HepG2 (cell line): ENCODE results near the gene PACSIN1. TPM values are rescaled to one million over a fixed set of nuclear protein-coding genes. Genes with fewer than 3 reads are reported as not detected.

Source experiments
- BCL6 ChIP-seq: IDR thresholded peaks from 2 replicates; pipeline ENCODE4 v1.6.1; 2016; ENCODE audit warnings: missing genetic modification reagents, missing compliant biosample characterization
- CHD2 ChIP-seq: IDR thresholded peaks from 2 replicates; pipeline ENCODE4 v1.6.1; 2011; ENCODE audit warnings: low read depth, low read length, improper control_type of control experiment
- DR1 ChIP-seq: sonication (generic); formaldehyde crosslinking; IDR thresholded peaks from 2 replicates; pipeline ENCODE4 v1.8.0; 2021; ENCODE audit warnings: mild to moderate bottlenecking, missing genetic modification reagents, inconsistent platforms
- FOXC1 ChIP-seq: sonication (generic); formaldehyde crosslinking; IDR thresholded peaks from 2 replicates; pipeline ENCODE4 v1.8.0; 2022; ENCODE audit warnings: mild to moderate bottlenecking, missing genetic modification reagents, borderline replicate concordance
- HNRNPLL ChIP-seq: fragments of 200-400 bp; formaldehyde crosslinking; IDR thresholded peaks from 2 replicates; pipeline ENCODE4 v1.6.1; 2017; ENCODE audit warnings: mild to moderate bottlenecking, low read depth, low read length; ENCODE audit not compliant: poor library complexity, severe bottlenecking
- IRF2 ChIP-seq: IDR thresholded peaks from 2 replicates; pipeline ENCODE4 v1.6.1; 2018; ENCODE audit warnings: missing genetic modification reagents, missing compliant biosample characterization
- KMT2B ChIP-seq: IDR thresholded peaks from 2 replicates; pipeline ENCODE4 v1.6.1; 2016; ENCODE audit warnings: missing genetic modification reagents, missing compliant biosample characterization
- POLR2AphosphoS5 ChIP-seq: IDR thresholded peaks from 2 replicates; pipeline ENCODE4 v1.6.1; 2012; ENCODE audit warnings: low read depth, low read length
- RBM39 ChIP-seq: fragments of 200-400 bp; formaldehyde crosslinking; IDR thresholded peaks from one replicate; pipeline ENCODE4 v1.6.1; 2018; ENCODE audit warnings: antibody characterized with exemption, mild to moderate bottlenecking, low read depth, low read length; ENCODE audit not compliant: poor library complexity, severe bottlenecking
- TBL1XR1 ChIP-seq: fragments of 150-350 bp; IDR thresholded peaks from 2 replicates; pipeline ENCODE4 v1.6.1; 2014; ENCODE audit warnings: borderline replicate concordance, low read length; ENCODE audit not compliant: partially characterized antibody
- TCF12 ChIP-seq, 2 experiments: fragments of 450-650 bp in 1 of 2; sonication (generic) in 1 of 2; formaldehyde crosslinking in 1 of 2; IDR thresholded peaks; 2 replicates each; pipeline versions ENCODE4 v1.6.1 to v1.8.0; 2017 to 2022; ENCODE audit warnings: antibody characterized with exemption in 1 of 2, mild to moderate bottlenecking in 1 of 2, missing genetic modification reagents in 1 of 2, moderate library complexity in 1 of 2
- TEAD3 ChIP-seq: optimal IDR thresholded peaks from 2 replicates; pipeline ENCODE3; 2016; ENCODE audit warnings: borderline replicate concordance
- ZNF460 ChIP-seq: sonication (generic); formaldehyde crosslinking; IDR thresholded peaks from 2 replicates; pipeline ENCODE4 v1.5.1; 2020; ENCODE audit warnings: missing genetic modification reagents, mild to moderate bottlenecking, borderline replicate concordance
- ZNF652 ChIP-seq: IDR thresholded peaks from 2 replicates; pipeline ENCODE4 v1.6.1; 2016; ENCODE audit warnings: low read depth, borderline replicate concordance
- ZSCAN30 ChIP-seq: sonication (generic); formaldehyde crosslinking; IDR thresholded peaks from 2 replicates; pipeline ENCODE4 v1.5.0; 2020; ENCODE audit warnings: mild to moderate bottlenecking, missing genetic modification reagents
- polyA plus RNA-seq, 8 experiments: library from polyadenylated mRNA; depleted of rRNA in 3 of 8; stranded (reverse) in 7 of 8; unstranded in 1 of 8; fragments of >200 nt; fragmentation: Illumina TruSeq in 4 of 8; extraction: Trizol in 4 of 8; gene quantifications; 2 replicates each; pipeline versions ENCODE4 v1.2.1 to v1.2.3, GENCODE V29; 2011 to 2016; ENCODE audit warnings: low read depth in 4 of 8, missing spikeins in 1 of 8, mixed read lengths in 1 of 8; ENCODE audit not compliant: insufficient read depth in 1 of 8
- total RNA-seq, 5 experiments: library from RNA; depleted of rRNA; stranded (reverse); fragments of >200 nt; fragmentation: Illumina TruSeq; extraction: Trizol; gene quantifications; 2 replicates each; pipeline ENCODE4 v1.2.3, GENCODE V29; 2016; ENCODE audit warnings: low read depth in 1 of 5
- TF ChIP-seq, protein P1 (sequence below): sonication (generic); formaldehyde crosslinking; IDR thresholded peaks from 2 replicates; pipeline ENCODE4; 2020; ENCODE audit warnings: missing genetic modification reagents, mild to moderate bottlenecking, borderline replicate concordance
- TF ChIP-seq, protein P2 (sequence below), 2 experiments: sonication (generic) in 1 of 2; formaldehyde crosslinking in 1 of 2; IDR thresholded peaks; 2 replicates each; pipeline versions ENCODE4 v1.4.0 to v1.6.1; 2018 to 2020; ENCODE audit warnings: missing genetic modification reagents in 2 of 2, borderline replicate concordance in 1 of 2, low read depth in 1 of 2, mild to moderate bottlenecking in 1 of 2, missing biosample characterization in 1 of 2
- TF ChIP-seq, protein P3 (sequence below): sonication (generic); formaldehyde crosslinking; IDR thresholded peaks from 2 replicates; pipeline ENCODE4 v1.4.0; 2020; ENCODE audit warnings: missing genetic modification reagents, mild to moderate bottlenecking, borderline replicate concordance
- TF ChIP-seq, protein P4 (sequence below): sonication (generic); formaldehyde crosslinking; IDR thresholded peaks from 2 replicates; pipeline ENCODE4 v1.8.1; 2023; ENCODE audit warnings: missing genetic modification reagents, mild to moderate bottlenecking, borderline replicate concordance

Gene PACSIN1
- total and polyA plus RNA-seq, 2 of the 13 experiments (the other 11 are each of a cell fraction or from before 2014, with no cell fraction given): not detected

DNA sequence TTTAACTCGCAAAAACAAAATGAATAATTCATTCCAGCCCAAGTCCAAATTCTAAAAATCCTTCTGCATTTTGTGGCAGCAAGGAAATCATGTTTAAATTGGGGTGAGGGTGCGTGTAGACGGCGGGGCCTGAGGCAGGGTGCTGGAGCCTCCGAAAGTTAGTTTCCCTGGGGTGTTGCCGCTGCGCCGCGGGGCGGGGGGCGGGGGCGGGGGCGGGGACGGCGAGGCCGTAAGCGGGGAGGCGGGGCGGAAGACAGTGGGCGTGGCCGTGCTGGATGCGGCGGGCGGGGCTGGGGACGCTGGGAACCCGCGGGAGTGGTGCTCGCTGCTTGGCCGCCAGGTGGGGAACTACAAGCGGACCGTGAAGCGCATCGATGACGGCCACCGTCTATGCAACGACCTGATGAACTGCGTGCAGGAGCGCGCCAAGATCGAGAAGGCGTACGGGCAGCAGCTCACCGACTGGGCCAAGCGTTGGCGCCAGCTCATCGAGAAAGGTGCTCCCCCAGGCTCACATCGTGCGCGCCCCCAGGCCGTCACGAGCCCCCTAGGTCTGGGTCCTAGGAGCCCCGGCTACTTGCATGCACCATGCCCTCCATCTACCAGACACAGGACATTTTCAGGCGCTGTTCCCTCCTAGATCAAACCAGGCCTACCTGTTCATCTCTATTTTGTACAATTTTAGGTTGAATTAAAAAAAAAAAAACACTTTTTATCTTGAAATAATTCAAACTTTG is 61.3 kb downstream of the PACSIN1 start (continued):
- TF ChIP-seq, protein P1, sequence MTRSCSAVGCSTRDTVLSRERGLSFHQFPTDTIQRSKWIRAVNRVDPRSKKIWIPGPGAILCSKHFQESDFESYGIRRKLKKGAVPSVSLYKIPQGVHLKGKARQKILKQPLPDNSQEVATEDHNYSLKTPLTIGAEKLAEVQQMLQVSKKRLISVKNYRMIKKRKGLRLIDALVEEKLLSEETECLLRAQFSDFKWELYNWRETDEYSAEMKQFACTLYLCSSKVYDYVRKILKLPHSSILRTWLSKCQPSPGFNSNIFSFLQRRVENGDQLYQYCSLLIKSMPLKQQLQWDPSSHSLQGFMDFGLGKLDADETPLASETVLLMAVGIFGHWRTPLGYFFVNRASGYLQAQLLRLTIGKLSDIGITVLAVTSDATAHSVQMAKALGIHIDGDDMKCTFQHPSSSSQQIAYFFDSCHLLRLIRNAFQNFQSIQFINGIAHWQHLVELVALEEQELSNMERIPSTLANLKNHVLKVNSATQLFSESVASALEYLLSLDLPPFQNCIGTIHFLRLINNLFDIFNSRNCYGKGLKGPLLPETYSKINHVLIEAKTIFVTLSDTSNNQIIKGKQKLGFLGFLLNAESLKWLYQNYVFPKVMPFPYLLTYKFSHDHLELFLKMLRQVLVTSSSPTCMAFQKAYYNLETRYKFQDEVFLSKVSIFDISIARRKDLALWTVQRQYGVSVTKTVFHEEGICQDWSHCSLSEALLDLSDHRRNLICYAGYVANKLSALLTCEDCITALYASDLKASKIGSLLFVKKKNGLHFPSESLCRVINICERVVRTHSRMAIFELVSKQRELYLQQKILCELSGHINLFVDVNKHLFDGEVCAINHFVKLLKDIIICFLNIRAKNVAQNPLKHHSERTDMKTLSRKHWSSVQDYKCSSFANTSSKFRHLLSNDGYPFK (CRISPR knock-in tag): no peak
- TF ChIP-seq, protein P2, sequence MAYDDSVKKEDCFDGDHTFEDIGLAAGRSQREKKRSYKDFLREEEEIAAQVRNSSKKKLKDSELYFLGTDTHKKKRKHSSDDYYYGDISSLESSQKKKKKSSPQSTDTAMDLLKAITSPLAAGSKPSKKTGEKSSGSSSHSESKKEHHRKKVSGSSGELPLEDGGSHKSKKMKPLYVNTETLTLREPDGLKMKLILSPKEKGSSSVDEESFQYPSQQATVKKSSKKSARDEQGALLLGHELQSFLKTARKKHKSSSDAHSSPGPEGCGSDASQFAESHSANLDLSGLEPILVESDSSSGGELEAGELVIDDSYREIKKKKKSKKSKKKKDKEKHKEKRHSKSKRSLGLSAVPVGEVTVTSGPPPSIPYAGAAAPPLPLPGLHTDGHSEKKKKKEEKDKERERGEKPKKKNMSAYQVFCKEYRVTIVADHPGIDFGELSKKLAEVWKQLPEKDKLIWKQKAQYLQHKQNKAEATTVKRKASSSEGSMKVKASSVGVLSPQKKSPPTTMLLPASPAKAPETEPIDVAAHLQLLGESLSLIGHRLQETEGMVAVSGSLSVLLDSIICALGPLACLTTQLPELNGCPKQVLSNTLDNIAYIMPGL (CRISPR knock-in tag; IDR thresholded peaks at IDR 0.05; ENCODE audit: borderline replicate concordance in 1 of 2, low read depth in 1 of 2): peak; percentile 46 to 80; a peak in 2 of 4 replicates
- TF ChIP-seq IRF2 (CRISPR knock-in tag): peak; percentile 33; the same call in 1 of the 2 replicates
- TF ChIP-seq CHD2: no peak
- TF ChIP-seq HNRNPLL: peak; percentile 64
- TF ChIP-seq, protein P3, sequence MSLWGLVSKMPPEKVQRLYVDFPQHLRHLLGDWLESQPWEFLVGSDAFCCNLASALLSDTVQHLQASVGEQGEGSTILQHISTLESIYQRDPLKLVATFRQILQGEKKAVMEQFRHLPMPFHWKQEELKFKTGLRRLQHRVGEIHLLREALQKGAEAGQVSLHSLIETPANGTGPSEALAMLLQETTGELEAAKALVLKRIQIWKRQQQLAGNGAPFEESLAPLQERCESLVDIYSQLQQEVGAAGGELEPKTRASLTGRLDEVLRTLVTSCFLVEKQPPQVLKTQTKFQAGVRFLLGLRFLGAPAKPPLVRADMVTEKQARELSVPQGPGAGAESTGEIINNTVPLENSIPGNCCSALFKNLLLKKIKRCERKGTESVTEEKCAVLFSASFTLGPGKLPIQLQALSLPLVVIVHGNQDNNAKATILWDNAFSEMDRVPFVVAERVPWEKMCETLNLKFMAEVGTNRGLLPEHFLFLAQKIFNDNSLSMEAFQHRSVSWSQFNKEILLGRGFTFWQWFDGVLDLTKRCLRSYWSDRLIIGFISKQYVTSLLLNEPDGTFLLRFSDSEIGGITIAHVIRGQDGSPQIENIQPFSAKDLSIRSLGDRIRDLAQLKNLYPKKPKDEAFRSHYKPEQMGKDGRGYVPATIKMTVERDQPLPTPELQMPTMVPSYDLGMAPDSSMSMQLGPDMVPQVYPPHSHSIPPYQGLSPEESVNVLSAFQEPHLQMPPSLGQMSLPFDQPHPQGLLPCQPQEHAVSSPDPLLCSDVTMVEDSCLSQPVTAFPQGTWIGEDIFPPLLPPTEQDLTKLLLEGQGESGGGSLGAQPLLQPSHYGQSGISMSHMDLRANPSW (CRISPR knock-in tag): no peak
- no peak; the same call in 1 of the 2 replicates for TF ChIP-seq DR1 (CRISPR knock-in tag)
- TF ChIP-seq ZSCAN30 (CRISPR knock-in tag): no peak
- TF ChIP-seq ZNF652 (CRISPR knock-in tag): no peak
- no peak for TF ChIP-seq POLR2AphosphoS5
- TF ChIP-seq TEAD3 (CRISPR knock-in tag): peak; percentile 69
- TF ChIP-seq ZNF460 (CRISPR knock-in tag): no peak
- TF ChIP-seq FOXC1 (CRISPR knock-in tag): peak; percentile 71
- TF ChIP-seq TCF12 (IDR thresholded peaks at IDR 0.05): no peak
- no peak for TF ChIP-seq TCF12 (CRISPR knock-in tag; IDR thresholded peaks at IDR 0.05)
- peak; percentile 44; the same call in 1 of the 2 replicates for TF ChIP-seq KMT2B (CRISPR knock-in tag)
- TF ChIP-seq, protein P4, sequence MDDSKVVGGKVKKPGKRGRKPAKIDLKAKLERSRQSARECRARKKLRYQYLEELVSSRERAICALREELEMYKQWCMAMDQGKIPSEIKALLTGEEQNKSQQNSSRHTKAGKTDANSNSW (CRISPR knock-in tag): no peak
- peak; percentile 35; the same call in 1 of the 2 replicates for TF ChIP-seq BCL6 (CRISPR knock-in tag)
- no peak for TF ChIP-seq RBM39
- no peak for TF ChIP-seq TBL1XR1
